ENCODE measurements around the gene PLAAT5.
"Not testable (repeated sequence)": the region's sequence is repeated elsewhere in the genome, so short reads cannot be mapped to it uniquely, and the experiment has no call there.

Gene PLAAT5

DNA sequence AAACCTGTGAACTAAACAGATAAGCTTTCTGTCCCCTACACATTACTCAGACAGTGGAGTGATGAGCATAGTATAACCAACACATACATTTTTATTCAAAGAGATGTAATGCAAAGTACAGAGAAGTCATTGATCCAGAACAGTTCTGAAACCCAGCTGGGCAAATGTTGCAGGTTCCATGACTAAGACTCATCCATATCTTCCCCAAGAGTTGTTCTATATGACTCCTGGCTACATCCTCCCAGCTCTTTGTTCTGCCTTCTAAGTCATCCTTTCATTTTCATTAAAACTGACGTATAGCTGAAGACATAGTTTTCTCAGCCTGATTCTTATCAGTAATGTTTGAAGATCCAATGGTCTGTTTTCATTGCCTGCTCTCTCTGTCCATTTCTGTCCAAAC, 47.3 kb downstream of the PLAAT5 start:
- in situ Hi-C loops (cut with HindIII; ENCODE audit: low sequenced_read_pairs): no loop called here
- DNase-seq (ENCODE audit: low read depth, low spot score): no peak
- TF ChIP-seq, protein P1, sequence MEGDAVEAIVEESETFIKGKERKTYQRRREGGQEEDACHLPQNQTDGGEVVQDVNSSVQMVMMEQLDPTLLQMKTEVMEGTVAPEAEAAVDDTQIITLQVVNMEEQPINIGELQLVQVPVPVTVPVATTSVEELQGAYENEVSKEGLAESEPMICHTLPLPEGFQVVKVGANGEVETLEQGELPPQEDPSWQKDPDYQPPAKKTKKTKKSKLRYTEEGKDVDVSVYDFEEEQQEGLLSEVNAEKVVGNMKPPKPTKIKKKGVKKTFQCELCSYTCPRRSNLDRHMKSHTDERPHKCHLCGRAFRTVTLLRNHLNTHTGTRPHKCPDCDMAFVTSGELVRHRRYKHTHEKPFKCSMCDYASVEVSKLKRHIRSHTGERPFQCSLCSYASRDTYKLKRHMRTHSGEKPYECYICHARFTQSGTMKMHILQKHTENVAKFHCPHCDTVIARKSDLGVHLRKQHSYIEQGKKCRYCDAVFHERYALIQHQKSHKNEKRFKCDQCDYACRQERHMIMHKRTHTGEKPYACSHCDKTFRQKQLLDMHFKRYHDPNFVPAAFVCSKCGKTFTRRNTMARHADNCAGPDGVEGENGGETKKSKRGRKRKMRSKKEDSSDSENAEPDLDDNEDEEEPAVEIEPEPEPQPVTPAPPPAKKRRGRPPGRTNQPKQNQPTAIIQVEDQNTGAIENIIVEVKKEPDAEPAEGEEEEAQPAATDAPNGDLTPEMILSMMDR (IDR thresholded peaks at IDR 0.05; ENCODE audit: low read depth, low read length): no peak
- no peak overlapping the region for H3K4me3 ChIP-seq (ENCODE audit: low read depth, low read length)

DNA sequence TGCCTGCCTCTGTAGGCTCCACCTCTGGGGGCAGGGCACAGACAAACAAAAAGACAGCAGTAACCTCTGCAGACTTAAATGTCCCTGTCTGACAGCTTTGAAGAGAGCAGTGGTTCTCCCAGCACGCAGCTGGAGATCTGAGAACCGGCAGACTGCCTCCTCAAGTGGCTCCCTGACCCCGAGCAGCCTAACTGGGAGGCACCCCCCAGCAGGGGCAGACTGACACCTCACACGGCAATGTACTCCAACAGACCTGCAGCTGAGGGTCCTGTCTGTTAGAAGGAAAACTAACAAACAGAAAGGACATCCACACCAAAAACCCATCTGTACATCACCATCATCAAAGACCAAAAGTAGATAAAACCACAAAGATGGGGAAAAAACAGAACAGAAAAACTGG, 55.1 kb downstream of the PLAAT5 start:
- H3K4me3 ChIP-seq (ENCODE audit: low read depth, low read length); in situ Hi-C loops (cut with HindIII; ENCODE audit: low sequenced_read_pairs); DNase-seq (ENCODE audit: low read depth, low spot score): not testable (repeated sequence)

DNA sequence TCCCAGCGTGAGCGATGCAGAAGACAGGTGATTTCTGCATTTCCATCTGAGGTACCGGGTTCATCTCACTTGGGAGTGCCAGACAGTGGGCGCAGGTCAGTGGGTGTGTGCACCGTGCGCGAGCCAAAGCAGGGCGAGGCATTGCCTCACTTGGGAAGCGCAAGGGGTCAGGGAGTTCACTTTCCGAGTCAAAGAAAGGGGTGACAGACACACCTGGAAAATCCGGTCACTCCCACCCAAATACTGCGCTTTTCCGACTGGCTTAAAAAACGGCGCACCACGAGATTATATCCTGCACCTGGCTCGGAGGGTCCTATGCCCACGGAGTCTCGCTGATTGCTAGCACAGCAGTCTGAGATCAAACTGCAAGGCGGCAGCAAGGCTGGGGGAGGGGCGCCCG, 55.6 kb downstream of the PLAAT5 start:
- in situ Hi-C loops (cut with HindIII; ENCODE audit: low sequenced_read_pairs); DNase-seq (ENCODE audit: low read depth, low spot score); H3K4me3 ChIP-seq (ENCODE audit: low read depth, low read length): not testable (repeated sequence)

DNA sequence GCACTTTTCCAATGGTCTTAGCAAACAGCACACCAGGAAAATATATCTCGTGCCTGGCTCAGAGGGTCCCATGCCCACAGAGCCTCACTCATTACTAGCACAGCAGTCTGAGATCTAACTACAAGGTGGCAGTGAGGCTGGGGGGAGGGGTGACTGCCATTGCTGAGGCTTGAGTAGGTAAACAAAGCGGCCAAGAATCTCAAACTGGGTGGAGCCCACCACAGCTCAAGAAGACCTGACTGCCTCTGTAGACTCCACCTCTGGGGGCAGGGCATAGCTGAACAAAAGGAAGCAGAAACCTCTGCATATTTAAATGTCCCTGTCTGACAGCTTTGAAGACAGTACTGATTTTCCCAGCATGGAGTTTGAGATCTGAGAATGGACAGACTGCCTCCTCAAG, 60.2 kb downstream of the PLAAT5 start:
- H3K4me3 ChIP-seq (ENCODE audit: low read depth, low read length); DNase-seq (ENCODE audit: low read depth, low spot score); in situ Hi-C loops (cut with HindIII; ENCODE audit: low sequenced_read_pairs): not testable (repeated sequence)

DNA sequence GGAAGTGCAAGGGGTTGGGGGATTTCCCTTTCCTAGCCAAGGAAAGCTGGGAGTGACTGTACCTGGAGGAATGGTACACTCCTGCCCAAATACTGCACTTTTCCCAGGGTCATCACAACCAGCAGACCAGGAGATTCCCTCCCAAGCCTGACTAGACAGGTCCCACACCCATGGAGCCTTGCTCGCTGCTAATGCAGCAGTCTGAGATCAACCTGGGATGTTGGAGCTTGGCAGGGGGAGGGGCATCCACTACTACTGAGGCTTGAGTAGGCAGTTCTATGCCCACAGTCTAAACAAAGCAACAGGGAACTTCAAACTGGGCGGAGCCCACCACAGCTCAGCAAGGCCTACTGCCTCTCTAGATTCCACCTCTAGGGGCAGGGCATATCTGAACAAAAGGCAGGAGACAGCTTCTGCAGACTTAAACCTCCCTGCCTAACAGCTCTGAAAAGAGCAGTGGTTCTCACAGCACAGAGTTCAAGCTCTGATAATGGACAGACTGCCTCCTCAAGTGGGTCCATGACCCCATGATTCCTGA, 62.9 kb downstream of the PLAAT5 start:
- TF ChIP-seq, protein P1 (IDR thresholded peaks at IDR 0.05; ENCODE audit: low read depth, low read length): no peak
- in situ Hi-C loops (cut with HindIII; ENCODE audit: low sequenced_read_pairs): no loop called here
- no peak for DNase-seq (ENCODE audit: low read depth, low spot score)
- H3K4me3 ChIP-seq (ENCODE audit: low read depth, low read length): no peak overlapping the region

DNA sequence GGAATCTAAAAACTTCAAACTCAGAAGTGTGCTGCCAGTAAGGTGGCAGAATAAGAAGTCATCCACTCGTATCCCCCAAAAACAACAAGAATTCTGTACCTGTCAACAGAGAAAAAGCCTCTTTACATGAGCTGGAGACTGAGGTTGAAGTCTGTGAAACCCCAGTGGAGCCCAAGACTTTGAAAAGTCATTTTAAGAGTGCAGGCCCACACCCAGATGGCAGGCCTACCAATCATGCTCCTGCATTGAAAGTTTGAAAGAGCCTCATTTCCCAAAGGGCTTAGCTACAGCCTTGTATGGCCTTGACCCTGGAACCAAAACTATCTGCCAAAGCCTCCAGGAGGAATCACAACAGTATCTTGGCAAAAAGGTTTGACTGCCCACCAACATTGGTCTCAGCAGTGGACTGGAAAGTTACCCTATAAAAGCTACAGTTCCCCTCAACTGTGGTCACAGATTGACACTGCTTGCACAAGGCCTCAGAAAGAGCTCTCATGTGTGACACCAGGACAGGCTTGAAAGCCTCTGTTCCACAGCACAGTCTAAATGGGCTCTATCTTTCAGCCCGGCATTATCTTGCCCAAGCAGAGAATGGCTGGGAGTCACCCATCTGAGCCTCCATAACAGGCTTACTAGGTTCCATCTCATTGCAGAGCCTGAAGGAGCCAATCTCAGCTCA, 73.7 kb downstream of the PLAAT5 start:
- DNase-seq (ENCODE audit: low read depth, low spot score): no peak
- TF ChIP-seq, protein P1 (IDR thresholded peaks at IDR 0.05; ENCODE audit: low read depth, low read length): no peak
- in situ Hi-C loops (cut with HindIII; ENCODE audit: low sequenced_read_pairs): no loop called here
- H3K4me3 ChIP-seq (ENCODE audit: low read depth, low read length): no peak overlapping the region
